ENCODE data around the gene MTA1.

MTA1 gene

GRCh38 chr14:105508601-105509000, 89.0 kb downstream of the MTA1 start:
- in situ Hi-C loops (cut with MboI; ENCODE audit: low sequenced_read_pairs): no loop called here

- in situ Hi-C loops (cut with MboI; ENCODE audit: low sequenced_read_pairs): no loop called here
These were observed 97.5 kb downstream of the MTA1 start for GRCh38 chr14:105517096-105517495.

GRCh38 chr14:105519946-105520698, 100.5 kb downstream of the MTA1 start:
- in situ Hi-C loops (cut with MboI; ENCODE audit: low sequenced_read_pairs): no loop called here
